IMR-90 (cell line): Measurements from ENCODE around the gene IGBP1. TPM values are rescaled to one million over a fixed set of nuclear protein-coding genes. Genes with fewer than 3 reads are reported as not detected.

Experiments
- ATAC-seq: fragments of 200-7000 bp; cut with Tn5 transposase; 2 replicates; pipeline ENCODE4 v1.9.1; 2020; ENCODE audit warnings: low read depth, mild to moderate bottlenecking, moderate library complexity
- BruUV-seq: library from RNA; stranded (reverse); fragments of 400-500 nt; replicated peaks from 2 replicates; lab custom pipeline; 2021; lab: Mats Ljungman, UMichigan
- CTCF ChIA-PET: fragments of 300-600 bp; formaldehyde crosslinking; extraction: SDS; loops from one replicate; lab custom pipeline; 2021; ENCODE audit warnings: antibody characterized with exemption; lab: Yijun Ruan, JAX
- POLR2A ChIA-PET: fragments of 300-600 bp; sonication (Branson Sonifier 250); formaldehyde crosslinking; loops from one replicate; lab custom pipeline; 2022; ENCODE audit warnings: antibody characterized with exemption; ENCODE audit not compliant: unreplicated experiment; lab: Charles Lee
- DNase-seq: peaks from one replicate; pipeline ENCODE4 v3.0.0; 2013
- H2AFZ ChIP-seq: replicated peaks from 2 replicates; pipeline ENCODE3; 2013; ENCODE audit warnings: low read length, mild to moderate bottlenecking; ENCODE audit not compliant: poor library complexity
- H2AK5ac ChIP-seq: 2 replicates; pipeline ENCODE4 v1.6.1; 2013; ENCODE audit warnings: low read depth, low read length, inconsistent platforms
- H2AK9ac ChIP-seq: replicated peaks from 2 replicates; pipeline ENCODE3; 2013; ENCODE audit warnings: mild to moderate bottlenecking, low read depth, low read length, moderate library complexity; ENCODE audit not compliant: poor library complexity
- H2BK120ac ChIP-seq: 2 replicates; pipeline ENCODE4 v1.6.1; 2013; ENCODE audit warnings: low read depth, low read length, inconsistent platforms
- H2BK15ac ChIP-seq: 3 replicates; pipeline ENCODE4 v1.6.1; 2013; ENCODE audit warnings: low read depth, low read length, inconsistent platforms
- H2BK20ac ChIP-seq: 2 replicates; pipeline ENCODE4 v1.6.1; 2013; ENCODE audit warnings: low read depth, mild to moderate bottlenecking, inconsistent platforms, low read length, moderate library complexity
- H2BK5ac ChIP-seq: 2 replicates; pipeline ENCODE4 v1.6.1; 2013; ENCODE audit warnings: mild to moderate bottlenecking, low read depth, low read length, inconsistent platforms; ENCODE audit not compliant: poor library complexity, severe bottlenecking
- H3K14ac ChIP-seq: replicated peaks from 2 replicates; pipeline ENCODE4 v1.6.1; 2013; ENCODE audit warnings: low read depth, low read length, inconsistent platforms
- H3K18ac ChIP-seq: 2 replicates; pipeline ENCODE4 v1.6.1; 2013; ENCODE audit warnings: low read depth, low read length, control low read depth
- H3K23ac ChIP-seq: 2 replicates; pipeline ENCODE4 v1.6.1; 2013; ENCODE audit warnings: low read depth, low read length, inconsistent platforms
- H3K27ac ChIP-seq: 2 replicates; pipeline ENCODE4 v1.5.1; 2013; ENCODE audit warnings: mild to moderate bottlenecking, control low read depth, low read length; ENCODE audit not compliant: insufficient read depth
- H3K27me3 ChIP-seq: 2 replicates; pipeline ENCODE4 v1.6.1; 2013; ENCODE audit warnings: low read length; ENCODE audit not compliant: control insufficient read depth, insufficient read depth
- H3K36me3 ChIP-seq: 2 replicates; pipeline ENCODE4 v1.6.1; 2013; ENCODE audit warnings: low read length, mixed read lengths; ENCODE audit not compliant: control insufficient read depth, insufficient read depth
- H3K4ac ChIP-seq: 2 replicates; pipeline ENCODE4 v1.6.1; 2013; ENCODE audit warnings: low read depth, low read length, inconsistent platforms
- H3K4me1 ChIP-seq: 2 replicates; pipeline ENCODE4 v1.6.1; 2013; ENCODE audit warnings: low read length, mixed read lengths; ENCODE audit not compliant: control insufficient read depth, insufficient read depth
- H3K4me2 ChIP-seq: 2 replicates; pipeline ENCODE4 v1.6.1; 2013; ENCODE audit warnings: low read depth, mild to moderate bottlenecking, control low read depth, low read length, moderate library complexity
- H3K4me3 ChIP-seq: 2 replicates; pipeline ENCODE4 v1.5.1; 2013; ENCODE audit warnings: low read depth, mild to moderate bottlenecking, control low read depth, low read length, moderate library complexity; ENCODE audit not compliant: insufficient read depth
- H3K56ac ChIP-seq: 2 replicates; pipeline ENCODE4 v1.6.1; 2013; ENCODE audit warnings: low read length, inconsistent platforms; ENCODE audit not compliant: insufficient read depth; ENCODE audit errors: extremely low read depth
- H3K79me1 ChIP-seq, 2 experiments: 2 replicates each; pipeline ENCODE4 v1.6.1; 2013; ENCODE audit warnings: low read length in 2 of 2, inconsistent platforms in 1 of 2, low read depth in 1 of 2
- H3K9ac ChIP-seq: 2 replicates; pipeline ENCODE4 v1.6.1; 2013; ENCODE audit warnings: low read depth, low read length, control low read depth
- H3K9me1 ChIP-seq: 2 replicates; pipeline ENCODE4 v1.6.1; 2013; ENCODE audit warnings: low read length, inconsistent platforms; ENCODE audit not compliant: insufficient read depth
- H3K9me3 ChIP-seq: 2 replicates; pipeline ENCODE4 v1.6.1; 2013; ENCODE audit warnings: low read length; ENCODE audit not compliant: control insufficient read depth, insufficient read depth
- H4K20me1 ChIP-seq: 2 replicates; pipeline ENCODE4 v1.6.1; 2013; ENCODE audit warnings: low read length, inconsistent platforms; ENCODE audit not compliant: insufficient read depth
- H4K5ac ChIP-seq: 2 replicates; pipeline ENCODE4 v1.6.1; 2013; ENCODE audit warnings: mild to moderate bottlenecking, low read depth, low read length, control low read depth
- H4K8ac ChIP-seq, 2 experiments: 2 replicates each; pipeline ENCODE4 v1.6.1; 2013; ENCODE audit warnings: low read depth in 2 of 2, low read length in 2 of 2, control low read depth in 1 of 2, inconsistent platforms in 1 of 2
- H4K91ac ChIP-seq: 2 replicates; pipeline ENCODE4 v1.6.1; 2013; ENCODE audit warnings: low read depth, low read length, inconsistent platforms; ENCODE audit not compliant: insufficient read depth
- BHLHE40 ChIP-seq: fragments of 150-350 bp; IDR thresholded peaks from 2 replicates; pipeline ENCODE4 v1.6.1; 2016; ENCODE audit warnings: mild to moderate bottlenecking, low read depth, low read length
- CEBPB ChIP-seq: IDR thresholded peaks from 2 replicates; pipeline ENCODE4 v1.6.1; 2012; ENCODE audit warnings: low read depth, low read length, improper control_type of control experiment
- CTCF ChIP-seq: conservative IDR thresholded peaks from 2 replicates; pipeline ENCODE4 v1.5.1; 2012; ENCODE audit warnings: mild to moderate bottlenecking, low read depth, low read length, improper control_type of control experiment
- FOS ChIP-seq: fragments of 150-350 bp; IDR thresholded peaks from 2 replicates; pipeline ENCODE4 v1.6.1; 2016; ENCODE audit warnings: low read depth, low read length
- MAFK ChIP-seq: IDR thresholded peaks from 2 replicates; pipeline ENCODE4 v1.6.1; 2012; ENCODE audit warnings: low read depth, low read length, improper control_type of control experiment
- MAZ ChIP-seq: IDR thresholded peaks from 2 replicates; pipeline ENCODE4 v1.6.1; 2012; ENCODE audit warnings: low read depth, mild to moderate bottlenecking, low read length, improper control_type of control experiment, moderate library complexity, borderline replicate concordance
- NFE2L2 ChIP-seq: fragments of 150-350 bp; IDR thresholded peaks from 2 replicates; pipeline ENCODE4 v1.6.1; 2016; ENCODE audit warnings: low read depth, mild to moderate bottlenecking, low read length
- POLR2A ChIP-seq: IDR thresholded peaks from 2 replicates; pipeline ENCODE4 v1.6.1; 2012; ENCODE audit warnings: mild to moderate bottlenecking, low read depth, low read length
- RAD21 ChIP-seq: IDR thresholded peaks from 2 replicates; pipeline ENCODE4 v1.6.1; 2012; ENCODE audit warnings: low read length, improper control_type of control experiment
- RCOR1 ChIP-seq: IDR thresholded peaks from 2 replicates; pipeline ENCODE4 v1.6.1; 2012; ENCODE audit warnings: mild to moderate bottlenecking, low read length, improper control_type of control experiment; ENCODE audit not compliant: insufficient replicate concordance
- RFX5 ChIP-seq: IDR thresholded peaks from 2 replicates; pipeline ENCODE4 v1.8.0; 2012; ENCODE audit warnings: low read depth, mild to moderate bottlenecking, low read length, moderate library complexity
- SMC3 ChIP-seq: fragments of 150-350 bp; IDR thresholded peaks from 2 replicates; pipeline ENCODE4 v1.6.1; 2016; ENCODE audit warnings: low read depth, mild to moderate bottlenecking, antibody characterized with exemption, low read length, moderate library complexity
- WGBS, 2 experiments: methylation state at CpG; one replicate each; pipeline versions ENCODE4 v1.1.5 to v1.1.7; 2013; ENCODE audit warnings: missing lambda C conversion rate in 2 of 2; ENCODE audit not compliant: insufficient read length in 1 of 2; ENCODE audit errors: extremely low coverage in 2 of 2; 5-methylcytosine and 5-hydroxymethylcytosine counted together
- dilution Hi-C: fragments of 300-500 bp; cut with HindIII; formaldehyde crosslinking; loops from one replicate; pipeline ENCODE4 v1.14.3; 2018; ENCODE audit warnings: low sequenced_read_pairs; ENCODE audit not compliant: unreplicated experiment
- in situ Hi-C: fragments of 300-500 bp; cut with MboI; formaldehyde crosslinking; loops from 3 replicates; pipeline ENCODE4 v1.14.3; 2019; ENCODE audit warnings: low sequenced_read_pairs, inconsistent platforms, mixed read lengths
- intact Hi-C: fragments of 100-400 bp; cut with micrococcal nuclease; formaldehyde crosslinking; loops from 2 replicates; pipeline ENCODE4 v1.10.0; 2022
- polyA plus RNA-seq, 3 experiments: library from polyadenylated mRNA; depleted of rRNA; stranded (reverse); fragments of >200 nt; gene quantifications; 2 replicates each; pipeline ENCODE4 v1.2.3, GENCODE V29; 2012; ENCODE audit warnings: low replicate concordance in 1 of 3
- total RNA-seq: library from RNA; depleted of rRNA; stranded (reverse); fragments of >200 nt; gene quantifications from 2 replicates; pipeline ENCODE4 v1.2.3, GENCODE V29; 2012
- TF ChIP-seq, protein P1 (sequence below): fragments of 150-350 bp; IDR thresholded peaks from 2 replicates; pipeline ENCODE4 v1.6.1; 2016; ENCODE audit warnings: low read depth, mild to moderate bottlenecking, low read length, moderate library complexity, borderline replicate concordance

IGBP1 gene
- total and polyA plus RNA-seq, 2 of the 4 experiments (the other 2 are of a cell fraction): 51.8 to 87.1 TPM

DNA sequence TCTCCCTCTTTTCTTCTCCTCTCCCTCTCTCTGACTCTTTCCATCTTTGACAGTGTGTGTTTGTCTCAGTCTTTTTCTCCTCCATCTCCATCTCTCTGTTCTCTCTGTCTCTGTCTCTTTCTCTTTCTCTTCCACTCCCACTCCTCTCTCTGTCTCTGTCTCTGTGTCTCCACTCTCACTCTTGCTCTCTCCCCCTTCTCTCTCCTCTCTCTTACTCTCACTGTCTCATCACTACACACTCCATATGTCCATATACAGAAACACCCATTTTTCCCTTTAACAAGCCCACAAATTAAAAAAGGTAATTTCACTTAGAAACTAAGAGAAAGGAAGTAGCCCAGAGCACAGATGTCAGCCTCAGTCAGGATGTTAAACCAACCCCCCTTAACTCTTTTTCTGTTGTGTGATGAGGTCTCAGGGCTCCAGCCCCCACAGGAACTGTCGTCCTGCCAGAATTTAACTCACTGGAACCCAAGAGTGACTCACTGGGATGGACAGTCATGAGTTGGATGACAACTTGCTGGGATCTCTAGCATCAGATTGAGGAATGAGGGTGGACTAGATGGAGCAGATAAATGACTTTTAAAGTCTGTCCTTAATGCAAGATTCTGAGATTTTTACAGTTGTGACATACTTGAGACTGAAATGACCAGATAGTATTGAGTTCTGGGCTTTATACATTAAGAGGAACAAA is 43.5 kb upstream of the IGBP1 start (continued):
- TF ChIP-seq MAZ: no peak

- no peaks in the 10 kb centered on the region for H3K36me3 ChIP-seq
- peaks cover 7% of the 10 kb centered on the region for H3K4me1 ChIP-seq
- H3K4me3 ChIP-seq: no peak overlapping the region
- POLR2A ChIA-PET: no interaction called here
- H3K18ac ChIP-seq: no peak overlapping the region
- no peak overlapping the region for H2AK5ac ChIP-seq
- H2BK120ac ChIP-seq: no peak overlapping the region
- DNase-seq (no peak), ATAC-seq (no peak)
- H4K20me1 ChIP-seq: no peaks in the 10 kb centered on the region
- H4K91ac ChIP-seq: no peak overlapping the region
- in situ Hi-C loops: loop anchor here (10.0 kb wide), 1 partner anchor 547 kb away; no protein-coding TSS in a partner anchor
- no peak overlapping the region for H3K9ac ChIP-seq
- H2AK9ac ChIP-seq: no peak overlapping the region
- no peaks in the 10 kb centered on the region for H3K9me3 ChIP-seq
- H3K56ac ChIP-seq: no peak overlapping the region
- no peak overlapping the region for H3K4me2 ChIP-seq
- no peak overlapping the region for H2AFZ ChIP-seq
- no peak overlapping the region for H3K27ac ChIP-seq
- no peaks in the 10 kb centered on the region for H3K9me1 ChIP-seq
- no peaks in the 10 kb centered on the region for H3K79me1 ChIP-seq
- WGBS, 2 experiments: no CpG with 5 or more reads among the region's 4 CpGs
- intact Hi-C loops: no loop called here
- dilution Hi-C loops: no loop called here
- H3K14ac ChIP-seq: no peak overlapping the region
- no peak overlapping the region for H4K8ac ChIP-seq
- no peak overlapping the region for H2BK20ac ChIP-seq
- TF ChIP-seq RFX5: no peak
- TF ChIP-seq FOS: no peak
- TF ChIP-seq RAD21: no peak
- TF ChIP-seq CTCF: no peak
- no peak for TF ChIP-seq CEBPB
- TF ChIP-seq RCOR1: no peak
- TF ChIP-seq POLR2A: no peak
- TF ChIP-seq, protein P1, sequence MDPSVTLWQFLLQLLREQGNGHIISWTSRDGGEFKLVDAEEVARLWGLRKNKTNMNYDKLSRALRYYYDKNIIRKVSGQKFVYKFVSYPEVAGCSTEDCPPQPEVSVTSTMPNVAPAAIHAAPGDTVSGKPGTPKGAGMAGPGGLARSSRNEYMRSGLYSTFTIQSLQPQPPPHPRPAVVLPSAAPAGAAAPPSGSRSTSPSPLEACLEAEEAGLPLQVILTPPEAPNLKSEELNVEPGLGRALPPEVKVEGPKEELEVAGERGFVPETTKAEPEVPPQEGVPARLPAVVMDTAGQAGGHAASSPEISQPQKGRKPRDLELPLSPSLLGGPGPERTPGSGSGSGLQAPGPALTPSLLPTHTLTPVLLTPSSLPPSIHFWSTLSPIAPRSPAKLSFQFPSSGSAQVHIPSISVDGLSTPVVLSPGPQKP: no peak
- TF ChIP-seq BHLHE40: no peak
- TF ChIP-seq SMC3: no peak
- no peak for TF ChIP-seq NFE2L2
- no peak for TF ChIP-seq MAFK
- CTCF ChIA-PET: no interaction called here
- no peak overlapping the region for H2BK5ac ChIP-seq
- H4K5ac ChIP-seq: no peak overlapping the region
- no peak overlapping the region for H3K4ac ChIP-seq
- H3K23ac ChIP-seq: no peak overlapping the region
- no peaks in the 10 kb centered on the region; the same call in 1 of the 2 replicates for H3K27me3 ChIP-seq
- no peak overlapping the region for H2BK15ac ChIP-seq
- BruUV-seq: no TSS peak
Measured at GRCh38 chrX:70092247-70092646, 41.0 kb upstream of the IGBP1 start.
